LNCAP (cell line): ENCODE results near the gene ADGRA1.

Experiments used
- TF ChIP-seq, protein P1 (sequence below): fragments of 450-650 bp; IDR thresholded peaks from 2 replicates; pipeline ENCODE4 v1.5.1; 2017; ENCODE audit warnings: mild to moderate bottlenecking

Gene ADGRA1

DNA sequence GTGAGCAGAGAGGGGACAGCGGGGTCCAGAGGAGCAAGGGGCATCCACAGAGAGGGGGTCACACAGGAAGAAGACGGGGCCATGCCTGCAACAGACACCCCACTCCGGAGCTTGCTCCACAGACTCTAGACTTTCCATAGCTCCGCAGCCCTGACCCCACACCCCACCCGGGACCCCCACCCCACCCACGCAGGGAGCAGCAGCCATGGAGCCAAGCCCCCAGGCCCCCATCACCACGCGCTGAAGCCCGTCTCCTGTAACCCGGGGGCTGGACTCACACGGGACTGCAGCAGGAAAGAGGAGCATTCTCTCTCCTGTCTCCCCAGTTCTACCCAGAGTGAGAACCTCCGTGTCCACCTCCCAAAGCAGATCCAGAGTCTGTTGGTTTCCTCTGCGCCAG, 38.8 kb upstream of the ADGRA1 start:
- TF ChIP-seq, protein P1, sequence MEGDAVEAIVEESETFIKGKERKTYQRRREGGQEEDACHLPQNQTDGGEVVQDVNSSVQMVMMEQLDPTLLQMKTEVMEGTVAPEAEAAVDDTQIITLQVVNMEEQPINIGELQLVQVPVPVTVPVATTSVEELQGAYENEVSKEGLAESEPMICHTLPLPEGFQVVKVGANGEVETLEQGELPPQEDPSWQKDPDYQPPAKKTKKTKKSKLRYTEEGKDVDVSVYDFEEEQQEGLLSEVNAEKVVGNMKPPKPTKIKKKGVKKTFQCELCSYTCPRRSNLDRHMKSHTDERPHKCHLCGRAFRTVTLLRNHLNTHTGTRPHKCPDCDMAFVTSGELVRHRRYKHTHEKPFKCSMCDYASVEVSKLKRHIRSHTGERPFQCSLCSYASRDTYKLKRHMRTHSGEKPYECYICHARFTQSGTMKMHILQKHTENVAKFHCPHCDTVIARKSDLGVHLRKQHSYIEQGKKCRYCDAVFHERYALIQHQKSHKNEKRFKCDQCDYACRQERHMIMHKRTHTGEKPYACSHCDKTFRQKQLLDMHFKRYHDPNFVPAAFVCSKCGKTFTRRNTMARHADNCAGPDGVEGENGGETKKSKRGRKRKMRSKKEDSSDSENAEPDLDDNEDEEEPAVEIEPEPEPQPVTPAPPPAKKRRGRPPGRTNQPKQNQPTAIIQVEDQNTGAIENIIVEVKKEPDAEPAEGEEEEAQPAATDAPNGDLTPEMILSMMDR, result no peak

DNA sequence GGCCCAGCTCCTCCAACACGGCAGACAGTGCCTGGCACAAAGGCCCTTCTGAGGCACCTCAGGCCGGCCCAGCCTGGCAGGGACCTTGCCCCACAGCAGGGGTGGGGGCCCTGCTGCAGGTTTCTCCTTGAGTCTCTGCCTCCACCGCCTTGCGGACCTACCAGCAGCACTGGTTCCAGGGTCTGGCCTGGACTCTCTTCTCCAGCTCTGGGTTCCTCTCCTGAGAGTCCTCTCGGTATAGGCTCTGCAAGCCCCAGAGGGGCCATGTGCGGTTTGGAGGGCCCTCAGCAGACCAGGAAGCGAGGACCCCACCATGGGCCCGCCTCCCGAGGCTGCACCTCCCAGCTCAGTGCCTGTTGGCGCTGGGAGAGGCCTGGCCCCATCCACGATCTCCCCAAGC, 38.1 kb upstream of the ADGRA1 start:
- TF ChIP-seq, protein P1, result no peak

DNA sequence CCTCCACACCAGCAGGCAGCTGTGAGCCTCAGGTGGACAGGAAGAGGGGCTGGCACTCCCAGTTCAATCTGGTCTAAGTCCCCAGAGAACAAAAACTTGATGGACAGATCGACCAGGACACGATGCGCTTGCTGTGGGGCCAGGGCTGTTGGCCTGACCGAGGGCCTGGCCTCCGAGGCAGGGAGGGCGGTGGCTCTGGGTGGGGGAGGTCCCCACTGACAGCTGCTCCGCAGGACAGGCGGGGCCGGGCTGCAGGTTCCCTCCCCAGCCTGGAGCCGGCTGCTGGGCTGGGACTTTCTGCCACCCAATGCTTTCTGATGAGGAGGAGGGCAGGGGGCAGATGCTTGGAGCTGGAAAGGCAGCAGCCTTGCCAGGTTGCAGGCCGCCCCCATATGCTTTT, 37.4 kb upstream of the ADGRA1 start:
- TF ChIP-seq, protein P1, result no peak

DNA sequence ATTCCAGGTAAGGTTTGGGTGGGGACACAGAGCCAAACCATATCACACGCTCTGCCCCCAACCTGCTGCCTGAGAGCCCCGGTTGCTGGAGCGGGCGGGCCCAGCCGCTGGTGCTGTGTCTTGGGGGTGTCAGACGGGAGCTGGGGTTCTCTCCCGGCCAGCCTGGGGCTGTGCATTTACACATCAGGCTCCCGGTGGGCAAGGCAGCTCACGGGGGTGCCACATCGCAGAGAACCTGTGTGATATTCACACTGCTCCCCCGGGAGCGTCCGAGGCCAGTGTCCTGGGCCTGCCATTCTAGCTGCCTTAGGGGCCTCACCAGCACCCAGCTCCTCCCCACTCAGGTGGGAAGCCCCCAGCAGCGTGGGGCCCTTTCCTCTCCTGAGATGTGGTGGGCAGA, 35.6 kb upstream of the ADGRA1 start:
- TF ChIP-seq, protein P1, result no peak

DNA sequence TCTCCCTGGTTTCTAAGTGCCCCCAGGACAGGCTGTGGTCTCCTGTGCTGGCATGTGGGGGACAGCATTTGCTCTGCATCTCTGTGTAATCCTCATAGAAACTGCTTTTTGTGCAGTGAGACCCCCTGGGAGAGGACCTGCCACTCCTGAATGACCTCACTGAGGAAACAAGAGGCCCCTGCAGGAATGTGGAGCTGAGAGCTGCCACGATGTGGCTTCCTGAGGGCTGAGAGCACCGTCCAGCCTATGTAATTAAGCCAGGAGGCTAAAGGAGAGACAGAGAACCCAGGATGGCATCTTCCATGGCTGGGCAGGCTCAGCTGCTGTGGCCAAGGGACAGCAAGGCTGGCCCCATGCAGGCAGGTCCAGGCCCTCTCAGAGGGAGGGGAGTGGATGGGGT, 32.3 kb upstream of the ADGRA1 start:
- TF ChIP-seq, protein P1, result no peak

DNA sequence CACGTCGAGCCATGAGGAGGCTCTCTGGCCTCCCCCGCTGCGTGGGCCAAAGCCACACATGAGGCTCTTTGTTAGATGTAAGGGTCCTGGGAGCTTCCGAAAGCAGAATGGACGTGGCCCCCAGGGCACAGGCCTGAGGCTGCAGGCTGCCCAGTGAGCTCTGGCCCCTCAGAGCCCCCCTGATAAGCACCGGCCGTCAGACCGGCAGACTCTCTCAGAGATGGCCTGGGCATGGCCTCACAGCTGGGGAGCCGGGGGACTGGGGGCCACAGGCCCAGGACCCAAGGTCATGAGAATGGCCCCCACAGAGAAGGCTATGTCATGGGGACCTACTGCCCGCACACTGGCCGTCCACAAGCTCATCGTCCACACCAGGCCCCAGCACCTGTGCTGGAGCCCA, 31.7 kb upstream of the ADGRA1 start:
- TF ChIP-seq, protein P1, result no peak

DNA sequence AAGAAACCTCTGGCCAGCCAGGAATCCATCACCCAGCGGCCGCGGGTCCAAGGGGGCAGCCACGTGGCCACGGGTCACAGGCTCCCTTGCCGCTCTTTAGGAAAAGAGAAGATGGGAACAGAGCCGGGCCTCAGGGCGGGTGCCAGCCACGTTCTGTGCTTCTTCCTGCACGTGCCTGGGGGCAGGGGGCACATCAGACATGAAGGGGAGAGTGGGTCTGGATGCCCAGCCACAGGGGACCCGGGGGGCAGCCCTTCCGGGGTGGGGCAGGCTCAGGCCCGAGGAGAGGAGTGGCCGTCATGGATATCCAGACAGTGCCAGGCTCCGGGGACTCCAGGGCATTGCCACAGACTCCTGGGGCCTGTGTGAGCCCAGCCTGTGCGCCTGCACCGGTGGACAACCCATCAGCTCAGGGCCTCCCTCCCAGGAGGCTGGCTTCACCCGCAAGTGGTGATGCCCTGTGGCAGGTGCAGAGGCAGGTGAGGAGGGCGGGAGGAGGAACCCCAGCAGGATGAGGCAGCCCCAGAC, 31.0 kb upstream of the ADGRA1 start:
- TF ChIP-seq, protein P1, result no peak
